H1 (cell line): ENCODE results near the gene LYSET.

Experiments used
- EGR1 ChIP-seq: IDR thresholded peaks from 2 replicates; pipeline ENCODE4 v1.6.1; 2011; ENCODE audit warnings: low read depth, low read length, borderline replicate concordance
- EP300 ChIP-seq, 2 experiments: IDR thresholded peaks; 1 replicate in 1 of 2; 2 replicates in 1 of 2; pipeline ENCODE4 v1.6.1; 2011 to 2012; ENCODE audit warnings: low read depth in 2 of 2, low read length in 2 of 2, mild to moderate bottlenecking in 2 of 2, borderline replicate concordance in 1 of 2, inconsistent platforms in 1 of 2, moderate library complexity in 1 of 2
- MAFK ChIP-seq: IDR thresholded peaks from 2 replicates; pipeline ENCODE4 v1.6.1; 2012; ENCODE audit warnings: low read depth, mild to moderate bottlenecking, improper control_type of control experiment, low read length
- RFX5 ChIP-seq: IDR thresholded peaks from 2 replicates; pipeline ENCODE4 v1.6.1; 2011; ENCODE audit warnings: low read depth, low read length, improper control_type of control experiment, borderline replicate concordance
- RNF2 ChIP-seq: fragments of 200-900, 300-1000 bp; sonication (generic); IDR thresholded peaks from 2 replicates; pipeline ENCODE4 v1.7.1; 2016; ENCODE audit warnings: borderline replicate concordance, low read depth, mild to moderate bottlenecking, antibody characterized with exemption, low read length; ENCODE audit not compliant: poor library complexity, severe bottlenecking; ENCODE audit errors: missing control alignments
- TF ChIP-seq, protein P1 (sequence below), 3 experiments: IDR thresholded peaks; 1 replicate in 2 of 3; 2 replicates in 1 of 3; pipeline versions ENCODE4 v1.5.1 to v1.6.1; 2011; ENCODE audit warnings: low read length in 3 of 3, mild to moderate bottlenecking in 3 of 3, inconsistent platforms in 2 of 3, low read depth in 1 of 3, moderate library complexity in 1 of 3; ENCODE audit not compliant: insufficient read depth in 1 of 3; ENCODE audit errors: control extremely low read depth in 1 of 3

DNA sequence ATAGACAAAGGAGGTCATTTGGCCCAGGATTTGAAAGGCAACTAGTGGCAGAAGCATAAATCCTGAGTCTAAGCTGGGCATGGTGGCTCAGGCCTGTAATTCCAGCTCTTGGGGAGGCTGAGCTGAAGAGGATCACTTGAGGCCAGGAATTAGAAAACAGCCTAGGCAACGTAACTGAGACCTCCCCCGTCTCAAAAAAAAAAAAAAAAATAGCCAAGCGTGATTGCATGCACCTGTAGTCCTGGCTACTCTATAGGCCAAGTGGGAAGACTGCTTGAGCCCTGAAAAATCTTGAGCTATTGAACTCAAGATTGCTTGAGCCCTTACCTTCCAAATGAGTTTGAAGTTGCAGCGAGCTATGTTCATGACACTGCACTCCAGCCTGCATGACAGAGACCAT is 13.9 kb downstream of the LYSET start:
- no peak for TF ChIP-seq EGR1
- TF ChIP-seq RNF2 = no peak
- no peak for TF ChIP-seq EP300 (IDR thresholded peaks at IDR 0.05; ENCODE audit: borderline replicate concordance in 1 of 2, low read depth in 2 of 2, low read length in 2 of 2)
- TF ChIP-seq, protein P1, sequence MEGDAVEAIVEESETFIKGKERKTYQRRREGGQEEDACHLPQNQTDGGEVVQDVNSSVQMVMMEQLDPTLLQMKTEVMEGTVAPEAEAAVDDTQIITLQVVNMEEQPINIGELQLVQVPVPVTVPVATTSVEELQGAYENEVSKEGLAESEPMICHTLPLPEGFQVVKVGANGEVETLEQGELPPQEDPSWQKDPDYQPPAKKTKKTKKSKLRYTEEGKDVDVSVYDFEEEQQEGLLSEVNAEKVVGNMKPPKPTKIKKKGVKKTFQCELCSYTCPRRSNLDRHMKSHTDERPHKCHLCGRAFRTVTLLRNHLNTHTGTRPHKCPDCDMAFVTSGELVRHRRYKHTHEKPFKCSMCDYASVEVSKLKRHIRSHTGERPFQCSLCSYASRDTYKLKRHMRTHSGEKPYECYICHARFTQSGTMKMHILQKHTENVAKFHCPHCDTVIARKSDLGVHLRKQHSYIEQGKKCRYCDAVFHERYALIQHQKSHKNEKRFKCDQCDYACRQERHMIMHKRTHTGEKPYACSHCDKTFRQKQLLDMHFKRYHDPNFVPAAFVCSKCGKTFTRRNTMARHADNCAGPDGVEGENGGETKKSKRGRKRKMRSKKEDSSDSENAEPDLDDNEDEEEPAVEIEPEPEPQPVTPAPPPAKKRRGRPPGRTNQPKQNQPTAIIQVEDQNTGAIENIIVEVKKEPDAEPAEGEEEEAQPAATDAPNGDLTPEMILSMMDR (IDR thresholded peaks at IDR 0.05; ENCODE audit: control extremely low read depth in 1 of 3, insufficient read depth in 1 of 3, low read depth in 1 of 3, low read length in 3 of 3) = no peak
- no peak for TF ChIP-seq MAFK
- TF ChIP-seq RFX5 = no peak
